ENCODE measurements around the gene MED10. TPM values are rescaled to one million over a fixed set of nuclear protein-coding genes. Genes with fewer than 3 reads are reported as not detected.

The MED10 gene
- total and polyA plus RNA-seq, 7 donors, result 18.8 to 98.1 (median 49.1) TPM

- no peaks in the 10 kb centered on the region for H3K9me3 ChIP-seq
- H3K4me3 ChIP-seq, result no peak overlapping the region
- H3K36me3 ChIP-seq (ENCODE audit: insufficient read depth in 1 of 2, low read depth in 1 of 2), result no peaks in the 10 kb centered on the region
- no peak overlapping the region for H3K27ac ChIP-seq
- no peak for ATAC-seq
- H3K4me1 ChIP-seq, result no peaks in the 10 kb centered on the region
- DNase-seq, result no peak
- intact Hi-C loops (cut with DNase I), result no loop called here
- TF ChIP-seq CTCF (IDR thresholded peaks at IDR 0.05), result no peak
- 78 to 83% (median 83%) methylated on average over 15 of the region's 15 CpGs for WGBS, 3 donors
- H3K27me3 ChIP-seq (ENCODE audit: insufficient read depth in 3 of 3, low read length in 2 of 3), result peaks cover 0 to 2% (median 1%) of the 10 kb centered on the region in 3 donors
Measured at GRCh38 chr5:6397536-6398269, 19.4 kb upstream of the MED10 start.

- 88 to 97% (median 90%) methylated on average over 10 to 11 of the region's 11 CpGs for WGBS, 3 donors
- ATAC-seq (no peak), DNase-seq (no peak)
- H3K36me3 ChIP-seq (ENCODE audit: insufficient read depth in 1 of 2, low read depth in 1 of 2), result no peaks in the 10 kb centered on the region
- peaks cover 0 to 5% (median 2%) of the 10 kb centered on the region in 3 donors for H3K27me3 ChIP-seq (ENCODE audit: insufficient read depth in 3 of 3, low read length in 2 of 3)
- no peaks in the 10 kb centered on the region for H3K4me1 ChIP-seq
- no peak overlapping the region for H3K27ac ChIP-seq
- no peak overlapping the region for H3K4me3 ChIP-seq
- TF ChIP-seq CTCF (IDR thresholded peaks at IDR 0.05), result no peak
- intact Hi-C loops (cut with DNase I), result no loop called here
- H3K9me3 ChIP-seq, result no peaks in the 10 kb centered on the region
Measured at GRCh38 chr5:6396836-6397535, 18.6 kb upstream of the MED10 start.

GRCh38 chr5:6396043-6396442 is 17.7 kb upstream of the MED10 start:
- WGBS, 3 donors, result 89 to 91% (median 90%) methylated on average over 8 of the region's 8 CpGs
- H3K27me3 ChIP-seq (ENCODE audit: insufficient read depth in 3 of 3, low read length in 2 of 3), result peaks cover 0 to 8% (median 2%) of the 10 kb centered on the region in 3 donors
- ATAC-seq, result no peak
- no peaks in the 10 kb centered on the region for H3K9me3 ChIP-seq
- H3K27ac ChIP-seq, result no peak overlapping the region
- intact Hi-C loops (cut with DNase I), result no loop called here
- H3K36me3 ChIP-seq (ENCODE audit: insufficient read depth in 1 of 2, low read depth in 1 of 2), result no peaks in the 10 kb centered on the region
- no peak for DNase-seq
- H3K4me1 ChIP-seq, result no peaks in the 10 kb centered on the region
- no peak for TF ChIP-seq CTCF (IDR thresholded peaks at IDR 0.05)
- no peak overlapping the region for H3K4me3 ChIP-seq

GRCh38 chr5:6395621-6396020 is 17.3 kb upstream of the MED10 start:
- H3K9me3 ChIP-seq, result no peaks in the 10 kb centered on the region
- ATAC-seq (no peak), DNase-seq (no peak)
- no peaks in the 10 kb centered on the region for H3K36me3 ChIP-seq (ENCODE audit: insufficient read depth in 1 of 2, low read depth in 1 of 2)
- TF ChIP-seq CTCF (IDR thresholded peaks at IDR 0.05), result no peak
- peaks cover 0 to 8% (median 2%) of the 10 kb centered on the region in 3 donors for H3K27me3 ChIP-seq (ENCODE audit: insufficient read depth in 3 of 3, low read length in 2 of 3)
- 86 to 92% (median 90%) methylated on average over 3 of the region's 3 CpGs for WGBS, 3 donors
- H3K4me1 ChIP-seq, result no peaks in the 10 kb centered on the region
- no peak overlapping the region for H3K4me3 ChIP-seq
- H3K27ac ChIP-seq, result no peak overlapping the region
- intact Hi-C loops (cut with DNase I), result no loop called here
